Measurements from ENCODE around the gene PHF13. TPM values are rescaled to one million over a fixed set of nuclear protein-coding genes. Genes with fewer than 3 reads are reported as not detected.

PHF13 gene
- total RNA-seq, 1 experiment from 2014 or later = 20.9 TPM

DNA sequence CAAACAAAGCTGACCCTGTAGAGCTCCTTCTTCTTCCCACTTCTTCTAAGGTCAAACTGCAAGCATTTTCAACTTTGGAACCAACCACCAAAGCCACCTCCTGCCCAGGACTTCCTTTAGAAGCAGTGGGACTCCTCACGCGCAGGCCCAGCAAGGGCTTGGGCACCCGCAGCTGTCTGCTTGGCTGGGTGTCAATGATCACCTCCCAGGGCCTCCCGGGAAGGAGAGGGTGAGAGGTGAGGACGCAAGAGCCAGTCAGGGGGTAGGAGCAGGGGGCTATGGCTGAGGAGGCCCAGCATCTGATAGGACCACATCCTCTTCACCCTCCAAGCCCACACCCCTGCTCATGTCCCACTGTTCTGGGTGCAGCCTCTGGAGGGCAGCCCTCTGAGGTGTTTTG, 21.1 kb upstream of the PHF13 start:
- Histone ChIP-seq H3K27me3 (ENCODE audit: insufficient read depth, low read depth) (no peaks in the 10 kb centered on the region), H3K4me1 (replicated peaks; ENCODE audit: insufficient read depth) (no peaks in the 10 kb centered on the region), H3K27ac (no peak overlapping the region), H3F3A (ENCODE audit: insufficient read depth, low read depth) (no peaks in the 10 kb centered on the region; the same call in 1 of the 2 replicates), H3K4me3 (no peak overlapping the region), H3K79me2 (ENCODE audit: low read depth) (peaks cover 10% of the 10 kb centered on the region; the same call in 1 of the 2 replicates), H2AFZ (no peak overlapping the region), H3K9me2 (ENCODE audit: insufficient read depth) (no peaks in the 10 kb centered on the region), H3K4me2 (no peak overlapping the region), H3K9me3 (ENCODE audit: insufficient read depth, low read depth) (no peaks in the 10 kb centered on the region), H3K36me3 (ENCODE audit: low read depth) (no peaks in the 10 kb centered on the region), H4K20me1 (ENCODE audit: insufficient read depth) (no peaks in the 10 kb centered on the region)
- DNase-seq = no peak
- intact Hi-C loops (cut with micrococcal nuclease; ENCODE audit: unreplicated experiment) = no loop called here
- TF ChIP-seq EZH2 (IDR thresholded peaks at IDR 0.05; ENCODE audit: low read depth) = no peak
- TF ChIP-seq CTCF (conservative IDR thresholded peaks at IDR 0.05) = no peak
- POLR2A ChIA-PET (ENCODE audit: unreplicated experiment) = interaction anchor here (0.6 kb wide), 1 partner anchor 13 kb away, joined by 8 read pairs; the partner anchor contains the start of gene ZBTB48
- no TSS peak for BruUV-seq (replicated peaks)
- CTCF ChIA-PET = no interaction called here

- no peak overlapping the region for H3K4me3 ChIP-seq
- H3K9me2 ChIP-seq (ENCODE audit: insufficient read depth) = no peaks in the 10 kb centered on the region
- TF ChIP-seq CTCF (conservative IDR thresholded peaks at IDR 0.05) = no peak
- TF ChIP-seq EZH2 (IDR thresholded peaks at IDR 0.05; ENCODE audit: low read depth) = no peak
- no peaks in the 10 kb centered on the region for H3K27me3 ChIP-seq (ENCODE audit: insufficient read depth, low read depth)
- no peaks in the 10 kb centered on the region; the same call in 1 of the 2 replicates for H4K20me1 ChIP-seq (ENCODE audit: insufficient read depth)
- POLR2A ChIA-PET (ENCODE audit: unreplicated experiment) = interaction anchor here (0.6 kb wide), 1 partner anchor 13 kb away, joined by 8 read pairs; the partner anchor contains the start of gene ZBTB48
- peaks cover 16% of the 10 kb centered on the region; the same call in 1 of the 2 replicates for H3K79me2 ChIP-seq (ENCODE audit: low read depth)
- CTCF ChIA-PET = no interaction called here
- no peaks in the 10 kb centered on the region for H3K36me3 ChIP-seq (ENCODE audit: low read depth)
- no peak overlapping the region for H3K4me2 ChIP-seq
- no peak overlapping the region for H2AFZ ChIP-seq
- DNase-seq = no peak
- no peak overlapping the region for H3K27ac ChIP-seq
- no peaks in the 10 kb centered on the region; the same call in 1 of the 2 replicates for H3F3A ChIP-seq (ENCODE audit: insufficient read depth, low read depth)
- BruUV-seq (replicated peaks) = no TSS peak
- no peaks in the 10 kb centered on the region for H3K9me3 ChIP-seq (ENCODE audit: insufficient read depth, low read depth)
- H3K4me1 ChIP-seq (replicated peaks; ENCODE audit: insufficient read depth) = no peaks in the 10 kb centered on the region
- intact Hi-C loops (cut with micrococcal nuclease; ENCODE audit: unreplicated experiment) = no loop called here
Observed at GRCh38 chr1:6592865-6593593, 20.5 kb upstream of the PHF13 start.

DNA sequence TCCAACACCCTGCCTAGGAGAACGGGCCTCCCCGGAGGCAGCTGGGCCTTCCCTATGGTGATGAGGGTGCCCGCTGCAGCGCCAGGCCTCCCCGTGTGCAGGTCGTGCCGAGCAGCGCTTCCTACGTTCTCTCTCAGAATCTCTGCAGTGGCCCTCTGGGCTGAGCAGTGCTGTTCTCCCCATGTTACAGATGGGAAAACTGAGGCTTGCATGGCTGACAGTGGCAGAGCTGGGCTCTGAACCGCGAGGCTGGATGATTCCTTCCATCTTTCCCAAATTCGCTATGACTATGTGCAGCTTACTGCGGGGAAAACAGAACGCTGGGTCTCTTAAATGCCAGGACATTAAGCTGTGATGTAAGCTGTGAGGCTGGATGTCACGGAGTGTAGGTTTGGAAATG, 19.7 kb upstream of the PHF13 start:
- H3K9me2 ChIP-seq (ENCODE audit: insufficient read depth) = no peaks in the 10 kb centered on the region
- no peak overlapping the region for H3K27ac ChIP-seq
- no peak overlapping the region for H2AFZ ChIP-seq
- H3K4me2 ChIP-seq = no peak overlapping the region
- no peaks in the 10 kb centered on the region; the same call in 1 of the 2 replicates for H4K20me1 ChIP-seq (ENCODE audit: insufficient read depth)
- H3K27me3 ChIP-seq (ENCODE audit: insufficient read depth, low read depth) = no peaks in the 10 kb centered on the region
- CTCF ChIA-PET = no interaction called here
- DNase-seq = no peak
- POLR2A ChIA-PET (ENCODE audit: unreplicated experiment) = no interaction called here
- no peaks in the 10 kb centered on the region; the same call in 1 of the 2 replicates for H3F3A ChIP-seq (ENCODE audit: insufficient read depth, low read depth)
- H3K36me3 ChIP-seq (ENCODE audit: low read depth) = no peaks in the 10 kb centered on the region
- TF ChIP-seq CTCF (conservative IDR thresholded peaks at IDR 0.05) (no peak), EZH2 (IDR thresholded peaks at IDR 0.05; ENCODE audit: low read depth) (no peak)
- H3K4me3 ChIP-seq = no peak overlapping the region
- peaks cover 24% of the 10 kb centered on the region for H3K79me2 ChIP-seq (ENCODE audit: low read depth)
- intact Hi-C loops (cut with micrococcal nuclease; ENCODE audit: unreplicated experiment) = no loop called here
- no peaks in the 10 kb centered on the region for H3K4me1 ChIP-seq (replicated peaks; ENCODE audit: insufficient read depth)
- no peaks in the 10 kb centered on the region for H3K9me3 ChIP-seq (ENCODE audit: insufficient read depth, low read depth)
- BruUV-seq (replicated peaks) = no TSS peak
